Tongue (tissue), 2 donors: Measurements from ENCODE around the gene SNPH. TPM values are rescaled to one million over a fixed set of nuclear protein-coding genes. Genes with fewer than 3 reads are reported as not detected.
A peak's percentile ranks its signal among the peaks of the same experiment; 100 is the strongest.

Experiments
- DNase-seq: peaks from one replicate; pipeline ENCODE4 v3.0.0-alpha.2; 2015
- total RNA-seq: library from RNA; depleted of rRNA; stranded (reverse); fragments of >200 nt; gene quantifications from one replicate; pipeline ENCODE4 v1.2.3, GENCODE V29; 2014

The SNPH gene
- total RNA-seq, 1 donor from 2014 or later, result 5.7 TPM

GRCh38 chr20:1325173-1326030, 59.3 kb downstream of the SNPH start:
- DNase-seq, result peak; percentile 99

- DNase-seq, result no peak
Observed at GRCh38 chr20:1326031-1326930, 60.2 kb downstream of the SNPH start.

GRCh38 chr20:1327241-1327653, 61.2 kb downstream of the SNPH start:
- DNase-seq, result no peak

- no peak for DNase-seq
Observed at GRCh38 chr20:1327827-1328679, 62.0 kb downstream of the SNPH start.

GRCh38 chr20:1328680-1329330, 62.7 kb downstream of the SNPH start, which contains the start of gene SDCBP2:
Gene SDCBP2, minus strand, starts transcription at chr20:1329139. Its CDS starts 8,723 bp downstream, at chr20:1320416.
- DNase-seq, result no peak

- no peak for DNase-seq
Observed at GRCh38 chr20:1330075-1330830, 64.2 kb downstream of the SNPH start.

DNA sequence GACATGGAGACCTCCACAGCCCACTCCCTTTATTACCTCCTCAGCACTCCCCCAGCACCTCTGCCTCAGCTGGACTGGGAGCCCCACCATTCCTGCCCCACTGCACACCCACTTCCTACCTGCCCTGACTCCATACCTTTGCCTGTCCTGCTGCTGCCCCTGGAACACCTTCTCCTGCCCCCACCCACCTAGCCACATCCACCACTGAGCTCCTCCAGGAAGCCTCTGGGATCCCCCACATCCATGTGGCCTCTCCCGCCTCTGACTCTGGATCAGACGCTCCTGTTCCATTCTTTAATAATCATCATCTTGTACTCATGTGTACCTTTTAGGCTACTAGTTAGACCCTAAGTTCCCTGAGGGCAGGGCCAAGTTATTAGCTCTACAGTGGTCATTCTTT, 65.0 kb downstream of the SNPH start:
- no peak for DNase-seq

DNA sequence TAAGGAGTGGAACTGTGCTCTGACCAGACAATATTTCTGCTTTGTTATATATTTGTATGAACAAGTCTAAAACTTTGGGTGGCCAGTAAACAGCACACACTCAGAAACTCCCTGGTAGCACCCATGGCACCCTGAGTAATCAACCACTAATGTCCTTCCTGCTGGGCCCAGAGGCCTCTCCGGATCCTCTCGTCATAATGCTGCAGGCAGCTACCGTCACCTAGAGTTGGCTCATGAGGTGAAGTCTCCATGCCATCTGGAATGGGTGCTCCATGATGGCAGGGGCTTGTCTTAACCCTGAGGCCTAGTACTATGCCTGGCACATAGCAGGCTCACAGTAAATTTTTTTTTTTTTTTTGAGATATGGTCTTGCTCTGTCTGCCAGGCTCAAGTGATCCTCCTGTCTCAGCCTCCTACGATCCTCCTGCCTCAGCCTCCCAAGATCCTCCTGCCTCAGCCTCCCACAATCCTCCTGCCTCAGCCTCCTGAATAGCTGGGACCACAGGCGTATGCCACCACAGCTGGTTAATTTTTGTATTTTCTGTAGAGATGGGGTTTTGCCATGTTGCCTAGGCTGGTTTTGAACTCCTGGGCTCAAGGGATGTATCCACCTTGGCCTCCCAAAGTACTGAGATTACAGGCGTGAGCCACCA, 65.8 kb downstream of the SNPH start:
- no peak for DNase-seq

DNA sequence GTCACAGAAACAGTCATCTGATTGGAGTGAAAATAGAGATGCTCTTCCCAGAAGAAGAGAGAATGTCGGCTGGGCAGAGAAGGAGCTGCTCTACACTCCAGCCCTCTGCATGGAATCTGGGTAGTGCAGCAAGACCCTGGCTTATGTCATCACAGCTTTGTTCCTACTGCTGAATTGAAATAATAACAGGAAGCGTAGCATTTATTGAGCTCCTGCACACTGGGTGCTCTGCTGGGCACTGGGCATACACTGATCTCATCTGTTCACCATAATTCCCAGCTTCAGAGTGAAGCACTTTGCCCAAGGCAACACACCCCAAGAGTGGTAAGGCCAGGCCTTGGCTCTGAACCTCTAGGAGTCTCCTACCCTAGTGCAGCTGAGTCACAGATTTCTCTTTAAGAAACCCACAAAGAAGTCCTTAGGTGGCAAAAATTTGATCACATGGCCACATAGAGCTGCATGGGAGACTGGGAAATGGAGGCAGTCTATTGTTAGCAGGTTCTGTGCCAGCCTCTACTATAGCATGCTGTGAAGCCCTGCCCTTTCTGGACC, 66.7 kb downstream of the SNPH start:
- DNase-seq, result no peak

GRCh38 chr20:1333462-1334369, 67.6 kb downstream of the SNPH start:
- DNase-seq, result no peak

DNA sequence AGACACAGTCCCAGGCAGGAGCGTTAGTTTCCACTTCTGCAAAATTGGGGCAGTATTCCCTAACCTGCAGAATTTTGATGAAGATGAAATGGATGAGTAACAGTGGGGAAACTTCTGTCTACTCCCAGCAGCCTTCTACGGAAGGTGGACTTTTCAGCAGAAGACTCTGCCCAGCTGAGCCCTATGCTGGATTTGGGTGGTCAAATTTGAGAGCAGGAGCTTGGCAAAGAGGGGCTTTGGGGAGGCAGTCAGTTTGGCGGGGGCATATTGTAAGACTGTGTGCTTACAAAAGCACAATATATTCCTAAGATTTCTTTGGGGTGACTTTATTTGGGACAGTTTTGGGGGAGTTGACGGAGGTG, 68.3 kb downstream of the SNPH start:
- DNase-seq, result no peak

- no peak for DNase-seq
Observed at GRCh38 chr20:1334761-1335160, 68.7 kb downstream of the SNPH start.

DNA sequence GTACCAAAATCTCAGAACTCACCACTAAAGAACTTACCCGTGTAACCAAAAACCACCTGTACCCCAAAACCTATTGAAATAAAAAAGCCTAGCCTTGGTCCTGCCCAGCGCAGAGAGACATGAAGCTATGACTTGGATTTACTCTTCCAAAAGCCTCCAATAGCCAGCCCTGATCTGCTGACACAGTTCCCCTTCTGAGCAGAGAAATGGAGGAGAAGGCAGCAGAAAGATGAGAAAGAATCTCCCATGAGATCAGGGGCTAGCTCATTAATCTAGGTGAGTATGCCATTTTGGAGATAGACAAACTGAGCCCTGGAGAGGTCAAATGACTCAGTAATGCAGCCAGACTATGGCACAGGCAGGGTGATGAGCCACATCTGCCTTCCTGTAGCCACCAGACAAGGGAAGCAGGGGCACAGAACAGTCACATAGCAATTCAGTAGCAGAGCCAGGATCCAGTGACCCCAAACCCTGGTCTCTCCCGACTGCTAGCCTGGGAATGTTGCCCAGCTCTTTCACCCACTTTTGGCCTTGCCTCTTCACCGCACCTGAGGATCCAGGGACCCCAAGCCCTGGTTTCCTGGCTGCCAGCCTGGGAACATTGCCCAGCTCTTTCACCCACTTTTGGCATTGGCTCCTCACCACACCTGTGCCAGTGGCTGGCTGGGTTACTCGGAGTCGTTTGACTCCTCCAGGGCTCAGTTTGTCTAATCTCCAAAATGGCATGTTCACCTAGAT, 70.0 kb downstream of the SNPH start:
- no peak for DNase-seq

- no peak for DNase-seq
Observed at GRCh38 chr20:1336699-1337367, 70.7 kb downstream of the SNPH start.

- DNase-seq, result no peak
Observed at GRCh38 chr20:1337441-1337840, 71.3 kb downstream of the SNPH start.

GRCh38 chr20:1338096-1338495, 72.0 kb downstream of the SNPH start:
- no peak for DNase-seq

DNA sequence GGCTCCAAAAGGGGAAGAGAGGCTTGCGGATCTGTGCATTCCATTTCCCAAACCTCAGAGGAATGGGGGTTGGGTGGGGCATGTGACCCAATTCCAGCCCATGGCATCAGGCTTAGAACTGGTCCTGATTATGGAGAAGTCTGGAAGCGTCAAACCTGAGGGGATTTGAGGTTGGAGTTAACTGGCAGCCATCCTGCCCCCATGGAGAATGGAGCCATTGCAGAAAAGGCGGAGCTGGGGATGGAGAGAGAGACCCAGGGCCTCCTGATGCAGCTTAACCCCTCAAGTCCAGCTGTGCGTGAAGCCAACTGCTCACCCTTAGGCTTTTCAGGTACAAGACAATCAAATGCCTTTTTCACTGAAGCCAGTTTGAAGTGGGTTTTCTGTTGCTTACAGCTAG, 72.7 kb downstream of the SNPH start:
- DNase-seq, result no peak
